Colon (tissue), 2 donors: ENCODE measurements around the gene DGKE.

ENCODE experiments used
- FAIRE-seq: peaks from 2 replicates; lab custom pipeline; 2012; peaks lifted over from hg19 to GRCh38; lab: Jason Lieb, UNC
- donor health status: control.
- donor health status: control.

The DGKE gene

GRCh38 chr17:56891751-56892150 lies 57.8 kb downstream of the DGKE start:
- FAIRE-seq = no peak

- no peak for FAIRE-seq
Observed at GRCh38 chr17:56892333-56892732, 58.4 kb downstream of the DGKE start.

GRCh38 chr17:56893503-56893902 lies 59.6 kb downstream of the DGKE start:
- no peak for FAIRE-seq

- no peak for FAIRE-seq
Observed at GRCh38 chr17:56894859-56895455, 61.0 kb downstream of the DGKE start.

GRCh38 chr17:56896217-56896967 lies 62.4 kb downstream of the DGKE start:
- FAIRE-seq = no peak

- no peak for FAIRE-seq
Observed at GRCh38 chr17:56896968-56897359, 63.0 kb downstream of the DGKE start.

GRCh38 chr17:56897646-56898424 lies 63.9 kb downstream of the DGKE start:
- no peak for FAIRE-seq

GRCh38 chr17:56898874-56899273 lies 64.9 kb downstream of the DGKE start:
- no peak for FAIRE-seq

GRCh38 chr17:56899403-56899802 lies 65.5 kb downstream of the DGKE start:
- no peak for FAIRE-seq

GRCh38 chr17:56902348-56902747 lies 68.4 kb downstream of the DGKE start:
- FAIRE-seq = no peak

GRCh38 chr17:56903560-56903959 lies 69.6 kb downstream of the DGKE start:
- FAIRE-seq = no peak

GRCh38 chr17:56908001-56908542 lies 74.1 kb downstream of the DGKE start:
- FAIRE-seq = no peak

- no peak for FAIRE-seq
Observed at GRCh38 chr17:56909742-56910508, 76.0 kb downstream of the DGKE start.

- no peak for FAIRE-seq
Observed at GRCh38 chr17:56910509-56911235, 76.7 kb downstream of the DGKE start.

- no peak for FAIRE-seq
Observed at GRCh38 chr17:56912105-56912999, 78.4 kb downstream of the DGKE start.

GRCh38 chr17:56913000-56913311 lies 79.0 kb downstream of the DGKE start:
- FAIRE-seq = no peak

- FAIRE-seq = no peak
Observed at GRCh38 chr17:56913353-56913866, 79.5 kb downstream of the DGKE start.

- no peak for FAIRE-seq
Observed at GRCh38 chr17:56913867-56914580, 80.1 kb downstream of the DGKE start, which contains the start of gene TRIM25. Gene TRIM25 (minus strand): TSS chr17:56914049. CDS start chr17:56913988, 61 bp downstream.

GRCh38 chr17:56914581-56915273 lies 80.8 kb downstream of the DGKE start:
- FAIRE-seq = no peak
